Right lung (tissue), 5 donors: ENCODE measurements around the gene SMC1B. TPM values are rescaled to one million over a fixed set of nuclear protein-coding genes. Genes with fewer than 3 reads are reported as not detected.
"Not testable (repeated sequence)": the region's sequence is repeated elsewhere in the genome, so short reads cannot be mapped to it uniquely, and the experiment has no call there.

Experiments used
- DNase-seq, 2 donors: peaks; one replicate each; pipeline ENCODE4 v3.0.0-alpha.2; 2013
- polyA plus RNA-seq, 5 donors: library from polyadenylated mRNA; unstranded; fragments of 120-200 nt; gene quantifications; one replicate each; pipeline versions ENCODE4 v1.2.1 to v1.2.3, GENCODE V29; 2013; ENCODE audit warnings: inconsistent platforms in 1 of 5, low replicate concordance in 1 of 5; ENCODE audit not compliant: insufficient read length in 5 of 5, insufficient read depth in 1 of 5

Gene SMC1B
- polyA plus RNA-seq, 5 donors, result 0.22 to 0.37 (median 0.24) TPM

- DNase-seq, result no peak
Observed at GRCh38 chr22:45305456-45306075, 107.8 kb downstream of the SMC1B start.

GRCh38 chr22:45304971-45305370 is 108.4 kb downstream of the SMC1B start:
- no peak for DNase-seq

- no peak for DNase-seq
Observed at GRCh38 chr22:45303181-45303580, 110.2 kb downstream of the SMC1B start.

GRCh38 chr22:45302751-45303150 is 110.6 kb downstream of the SMC1B start:
- no peak for DNase-seq

GRCh38 chr22:45298934-45299505 is 114.4 kb downstream of the SMC1B start:
- DNase-seq, result no peak

- no peak for DNase-seq
Observed at GRCh38 chr22:45296628-45297297, 116.6 kb downstream of the SMC1B start.

- no peak for DNase-seq
Observed at GRCh38 chr22:45295492-45295891, 117.9 kb downstream of the SMC1B start.

GRCh38 chr22:45295004-45295403 is 118.4 kb downstream of the SMC1B start:
- DNase-seq, result not testable (repeated sequence)

Other genes with a start within 250 kb of the SMC1B start
- gene NUP50, start 249.7 kb downstream of the SMC1B start, polyA plus RNA-seq, result 10 to 100 TPM; 38.6 to 58.2 (median 45.6) TPM
- 10 to 100 TPM; 13.2 to 19.6 (median 16.8) TPM for gene KIAA0930, start 172.7 kb downstream of the SMC1B start, polyA plus RNA-seq
- under 1 TPM in 2 of 5 donors, not detected in 3; 0.33 to 0.34 TPM for gene UPK3A, start 128.7 kb downstream of the SMC1B start, polyA plus RNA-seq
- gene FAM118A, start 103.7 kb downstream of the SMC1B start, polyA plus RNA-seq, result 10 to 100 TPM; 26.3 to 77.5 (median 37.6) TPM
- gene RIBC2, start 94 bp upstream of the SMC1B start, polyA plus RNA-seq, result 10 to 100 TPM in 3 of 5 donors, 1 to 10 TPM in 2; 8.7 to 11.9 (median 10.5) TPM
- 100 to 1,000 TPM; 219 to 312 (median 307) TPM for gene FBLN1, start 89.3 kb upstream of the SMC1B start, polyA plus RNA-seq